Spleen (tissue), 11 donors: ENCODE results near the gene METAP2. TPM values are rescaled to one million over a fixed set of nuclear protein-coding genes. Genes with fewer than 3 reads are reported as not detected.

ENCODE experiments used
- DNase-seq: peaks from one replicate; pipeline ENCODE4 v3.0.0-alpha.2; 2020
- H3K27ac ChIP-seq, 8 donors: fragments of 200-600 bp; sonication (generic) in 7 of 8; 1 replicate in 4 of 8; 2 replicates in 4 of 8; pipeline versions ENCODE4 v1.5.0 to v1.8.0; 2016 to 2021; ENCODE audit warnings: inconsistent platforms in 4 of 8, mild to moderate bottlenecking in 4 of 8, moderate library complexity in 1 of 8
- H3K27me3 ChIP-seq, 7 donors: fragments of 200-600 bp; sonication (generic) in 6 of 7; replicated peaks in 1 of 7; 1 replicate in 4 of 7; 2 replicates in 3 of 7; pipeline versions ENCODE4 v1.5.0 to v1.8.0; 2016 to 2021; ENCODE audit warnings: inconsistent platforms in 3 of 7, mild to moderate bottlenecking in 1 of 7
- H3K36me3 ChIP-seq, 6 donors: fragments of 200-600 bp; sonication (generic) in 5 of 6; 1 replicate in 4 of 6; 2 replicates in 2 of 6; pipeline versions ENCODE4 v1.5.0 to v1.8.0; 2016 to 2021; ENCODE audit warnings: inconsistent platforms in 2 of 6
- H3K4me1 ChIP-seq, 6 donors: fragments of 200-600 bp; sonication (generic) in 5 of 6; 1 replicate in 3 of 6; 2 replicates in 3 of 6; pipeline versions ENCODE4 v1.5.0 to v1.8.0; 2016 to 2021; ENCODE audit warnings: inconsistent platforms in 3 of 6
- H3K4me3 ChIP-seq, 8 donors: fragments of 200-600 bp; sonication (generic) in 7 of 8; 1 replicate in 4 of 8; 2 replicates in 4 of 8; pipeline versions ENCODE4 v1.5.0 to v1.8.0; 2016 to 2021; ENCODE audit warnings: inconsistent platforms in 4 of 8, mild to moderate bottlenecking in 4 of 8, moderate library complexity in 2 of 8
- H3K9me3 ChIP-seq, 8 donors: fragments of 200-600 bp; sonication (generic) in 7 of 8; 1 replicate in 4 of 8; 2 replicates in 4 of 8; pipeline versions ENCODE4 v1.5.0 to v1.8.0; 2016 to 2021; ENCODE audit warnings: inconsistent platforms in 4 of 8
- POLR2A ChIP-seq, 3 donors: fragments of 450-650 bp; IDR thresholded peaks; one replicate each; pipeline ENCODE4 v1.5.1; 2017; ENCODE audit warnings: antibody characterized with exemption in 3 of 3, mild to moderate bottlenecking in 1 of 3
- POLR2AphosphoS5 ChIP-seq, 3 donors: sonication (generic); formaldehyde crosslinking; IDR thresholded peaks; one replicate each; pipeline ENCODE4 v1.5.1; 2017; ENCODE audit warnings: antibody characterized with exemption in 3 of 3
- WGBS, 5 donors: extraction: QIAGEN DNeasy Blood & Tissue Kit in 3 of 5; methylation state at CpG; one replicate each; pipeline versions ENCODE4 v1.1.5 to v1.1.7; 2013 to 2018; 5-methylcytosine and 5-hydroxymethylcytosine counted together
- intact Hi-C: fragments of 100-400 bp; cut with DNase I; formaldehyde crosslinking; loops from one replicate; pipeline ENCODE4 v1.15.0; 2023; ENCODE audit warnings: low total_unique reads
- polyA plus RNA-seq, 3 donors: library from polyadenylated mRNA; stranded (reverse); fragments of 200-250 nt; gene quantifications; one replicate each; pipeline ENCODE4 v1.2.1, GENCODE V29; 2013
- total RNA-seq, 7 donors: library from RNA; depleted of rRNA in 3 of 7; stranded (reverse); fragments of >200 nt in 3 of 7; fragmentation: NEBNext Ultra II Directional in 4 of 7; extraction: Animal tissue kit (Norgen Biotek cat#: 25700) in 4 of 7; gene quantifications; one replicate each; pipeline versions ENCODE4 v1.1.0 to v1.2.1, GENCODE V29; 2016 to 2021
- TF ChIP-seq, protein P1 (sequence below), 11 experiments: fragments of 200-600 bp in 7 of 11; fragments of 450-650 bp in 4 of 11; sonication (generic) in 4 of 11; IDR thresholded peaks in 8 of 11; conservative IDR thresholded peaks in 3 of 11; 1 replicate in 7 of 11; 2 replicates in 4 of 11; pipeline versions ENCODE4 v1.4.0 to v1.8.0; 2016 to 2021; ENCODE audit warnings: antibody characterized with exemption in 11 of 11, inconsistent platforms in 4 of 11, mild to moderate bottlenecking in 1 of 11
- donor health status: healthy with polysubstance abuse.
- donor health status: DM: no; HTN: no; CAD: no; lungs with moderate emphysema.
- donor health status: DM: no; HTN: no; CAD: no.
- donor health status: Bipolar disorder and iron deficiency.
- donor health status: healthy.
- donor health status: DM: no; HTN: no; CAD: no.
- donor health status: DM: yes; HTN: yes; CAD: no.

Gene METAP2
- total and polyA plus RNA-seq, 10 donors, result 29.8 to 69.2 (median 45.7) TPM

GRCh38 chr12:95546491-95546813 is 72.5 kb downstream of the METAP2 start:
- Histone ChIP-seq H3K27ac (no peak overlapping the region), H3K4me1 (peaks cover 0 to 25% (median 15%) of the 10 kb centered on the region in 6 donors), H3K36me3 (no peaks in the 10 kb centered on the region), H3K27me3 (peaks cover 0 to 33% (median 10%) of the 10 kb centered on the region in 7 donors), H3K4me3 (no peak overlapping the region), H3K9me3 (peaks cover 0 to 8% (median 0%) of the 10 kb centered on the region in 8 donors)
- no peak for DNase-seq
- 59 to 78% (median 70%) methylated on average over 9 of the region's 9 CpGs for WGBS, 5 donors
- TF ChIP-seq POLR2AphosphoS5 (IDR thresholded peaks at IDR 0.05) (no peak), POLR2A (IDR thresholded peaks at IDR 0.05) (no peak)
- intact Hi-C loops, result no loop called here

- peak overlapping the region; percentile 55 to 97 (median 77) for H3K4me3 ChIP-seq
- H3K4me1 ChIP-seq, result peaks cover 0 to 25% (median 15%) of the 10 kb centered on the region in 6 donors
- no peak for DNase-seq
- intact Hi-C loops, result no loop called here
- H3K27ac ChIP-seq, result peak overlapping the region in 6 of 8 donors; percentile 62 to 85 (median 80)
- TF ChIP-seq POLR2A (IDR thresholded peaks at IDR 0.05), result no peak
- TF ChIP-seq POLR2AphosphoS5 (IDR thresholded peaks at IDR 0.05), result no peak
- TF ChIP-seq, protein P1, sequence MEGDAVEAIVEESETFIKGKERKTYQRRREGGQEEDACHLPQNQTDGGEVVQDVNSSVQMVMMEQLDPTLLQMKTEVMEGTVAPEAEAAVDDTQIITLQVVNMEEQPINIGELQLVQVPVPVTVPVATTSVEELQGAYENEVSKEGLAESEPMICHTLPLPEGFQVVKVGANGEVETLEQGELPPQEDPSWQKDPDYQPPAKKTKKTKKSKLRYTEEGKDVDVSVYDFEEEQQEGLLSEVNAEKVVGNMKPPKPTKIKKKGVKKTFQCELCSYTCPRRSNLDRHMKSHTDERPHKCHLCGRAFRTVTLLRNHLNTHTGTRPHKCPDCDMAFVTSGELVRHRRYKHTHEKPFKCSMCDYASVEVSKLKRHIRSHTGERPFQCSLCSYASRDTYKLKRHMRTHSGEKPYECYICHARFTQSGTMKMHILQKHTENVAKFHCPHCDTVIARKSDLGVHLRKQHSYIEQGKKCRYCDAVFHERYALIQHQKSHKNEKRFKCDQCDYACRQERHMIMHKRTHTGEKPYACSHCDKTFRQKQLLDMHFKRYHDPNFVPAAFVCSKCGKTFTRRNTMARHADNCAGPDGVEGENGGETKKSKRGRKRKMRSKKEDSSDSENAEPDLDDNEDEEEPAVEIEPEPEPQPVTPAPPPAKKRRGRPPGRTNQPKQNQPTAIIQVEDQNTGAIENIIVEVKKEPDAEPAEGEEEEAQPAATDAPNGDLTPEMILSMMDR (IDR thresholded peaks at IDR 0.05 in 8 of 11, conservative IDR thresholded peaks at IDR 0.05 in 3 of 11), result no peak
- 23 to 29% (median 26%) methylated on average over 9 of the region's 9 CpGs for WGBS, 5 donors
- peaks cover 0 to 33% (median 10%) of the 10 kb centered on the region in 7 donors for H3K27me3 ChIP-seq
- peaks cover 0 to 8% (median 0%) of the 10 kb centered on the region in 8 donors for H3K9me3 ChIP-seq
- H3K36me3 ChIP-seq, result no peaks in the 10 kb centered on the region
Observed at GRCh38 chr12:95547522-95548055, 73.6 kb downstream of the METAP2 start.

- intact Hi-C loops, result no loop called here
- WGBS, 5 donors, result 1 to 3% (median 1%) methylated on average over 12 to 50 of the region's 50 CpGs
- H3K9me3 ChIP-seq, result peaks cover 0 to 8% (median 0%) of the 10 kb centered on the region in 8 donors
Observed at GRCh38 chr12:95548056-95548538, 74.1 kb downstream of the METAP2 start.

GRCh38 chr12:95548539-95549391 is 74.8 kb downstream of the METAP2 start:
- TF ChIP-seq POLR2A (IDR thresholded peaks at IDR 0.05), result peak in 1 of 3 donors; percentile 6
- TF ChIP-seq POLR2AphosphoS5 (IDR thresholded peaks at IDR 0.05), result peak; percentile 65 to 77 (median 71)
- TF ChIP-seq, protein P1 (IDR thresholded peaks at IDR 0.05 in 8 of 11, conservative IDR thresholded peaks at IDR 0.05 in 3 of 11), result no peak
- Histone ChIP-seq H3K9me3 (peaks cover 0 to 8% (median 0%) of the 10 kb centered on the region in 8 donors), H3K4me1 (peaks cover 0 to 25% (median 15%) of the 10 kb centered on the region in 6 donors), H3K27me3 (peaks cover 0 to 33% (median 10%) of the 10 kb centered on the region in 7 donors), H3K36me3 (no peaks in the 10 kb centered on the region), H3K4me3 (peak overlapping the region; percentile 55 to 97 (median 77)), H3K27ac (peak overlapping the region; percentile 51 to 85 (median 73))
- intact Hi-C loops, result no loop called here
- 4 to 11% (median 7%) methylated on average over 27 to 98 of the region's 98 CpGs for WGBS, 5 donors
- DNase-seq, result peak; percentile 89

More at GRCh38 chr12:95548056-95548538, 74.1 kb downstream of the METAP2 start:
- H3K27ac ChIP-seq, result peak overlapping the region; percentile 51 to 85 (median 73)
- H3K4me1 ChIP-seq, result peaks cover 0 to 25% (median 15%) of the 10 kb centered on the region in 6 donors
- no peak for TF ChIP-seq POLR2A (IDR thresholded peaks at IDR 0.05)
- TF ChIP-seq, protein P1 (IDR thresholded peaks at IDR 0.05 in 8 of 11, conservative IDR thresholded peaks at IDR 0.05 in 3 of 11), result no peak
- H3K27me3 ChIP-seq, result peaks cover 0 to 33% (median 10%) of the 10 kb centered on the region in 7 donors
- H3K36me3 ChIP-seq, result no peaks in the 10 kb centered on the region
- DNase-seq, result peak; percentile 83
- H3K4me3 ChIP-seq, result peak overlapping the region; percentile 55 to 97 (median 77)
